ENCODE measurements around the gene SLC23A2. TPM values are rescaled to one million over a fixed set of nuclear protein-coding genes. Genes with fewer than 3 reads are reported as not detected.

Gene SLC23A2
- total RNA-seq, 4 donors from 2014 or later = 9.6 to 17.0 (median 13.5) TPM

DNA sequence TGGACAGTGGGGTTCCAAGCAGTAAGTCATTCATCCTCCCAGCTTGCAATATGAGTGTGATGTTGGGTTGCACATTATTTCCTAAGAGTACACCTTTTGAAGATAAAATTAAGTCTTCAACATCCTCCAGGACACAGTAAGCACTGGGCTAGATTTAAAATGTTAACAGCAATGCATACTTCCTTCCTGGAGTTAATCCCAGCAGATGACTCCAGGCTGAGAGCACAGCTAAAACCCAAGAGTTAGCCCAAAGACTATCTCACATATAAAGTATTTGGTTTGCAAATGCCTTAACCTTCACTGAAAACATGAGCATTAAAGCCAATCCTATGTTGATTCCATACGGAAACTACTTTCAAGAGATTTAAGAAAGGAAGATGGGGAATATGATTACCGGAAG lies 69.2 kb downstream of the SLC23A2 start:
- TF ChIP-seq, protein P1, sequence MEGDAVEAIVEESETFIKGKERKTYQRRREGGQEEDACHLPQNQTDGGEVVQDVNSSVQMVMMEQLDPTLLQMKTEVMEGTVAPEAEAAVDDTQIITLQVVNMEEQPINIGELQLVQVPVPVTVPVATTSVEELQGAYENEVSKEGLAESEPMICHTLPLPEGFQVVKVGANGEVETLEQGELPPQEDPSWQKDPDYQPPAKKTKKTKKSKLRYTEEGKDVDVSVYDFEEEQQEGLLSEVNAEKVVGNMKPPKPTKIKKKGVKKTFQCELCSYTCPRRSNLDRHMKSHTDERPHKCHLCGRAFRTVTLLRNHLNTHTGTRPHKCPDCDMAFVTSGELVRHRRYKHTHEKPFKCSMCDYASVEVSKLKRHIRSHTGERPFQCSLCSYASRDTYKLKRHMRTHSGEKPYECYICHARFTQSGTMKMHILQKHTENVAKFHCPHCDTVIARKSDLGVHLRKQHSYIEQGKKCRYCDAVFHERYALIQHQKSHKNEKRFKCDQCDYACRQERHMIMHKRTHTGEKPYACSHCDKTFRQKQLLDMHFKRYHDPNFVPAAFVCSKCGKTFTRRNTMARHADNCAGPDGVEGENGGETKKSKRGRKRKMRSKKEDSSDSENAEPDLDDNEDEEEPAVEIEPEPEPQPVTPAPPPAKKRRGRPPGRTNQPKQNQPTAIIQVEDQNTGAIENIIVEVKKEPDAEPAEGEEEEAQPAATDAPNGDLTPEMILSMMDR (IDR thresholded peaks at IDR 0.05; ENCODE audit: low read depth) = no peak

DNA sequence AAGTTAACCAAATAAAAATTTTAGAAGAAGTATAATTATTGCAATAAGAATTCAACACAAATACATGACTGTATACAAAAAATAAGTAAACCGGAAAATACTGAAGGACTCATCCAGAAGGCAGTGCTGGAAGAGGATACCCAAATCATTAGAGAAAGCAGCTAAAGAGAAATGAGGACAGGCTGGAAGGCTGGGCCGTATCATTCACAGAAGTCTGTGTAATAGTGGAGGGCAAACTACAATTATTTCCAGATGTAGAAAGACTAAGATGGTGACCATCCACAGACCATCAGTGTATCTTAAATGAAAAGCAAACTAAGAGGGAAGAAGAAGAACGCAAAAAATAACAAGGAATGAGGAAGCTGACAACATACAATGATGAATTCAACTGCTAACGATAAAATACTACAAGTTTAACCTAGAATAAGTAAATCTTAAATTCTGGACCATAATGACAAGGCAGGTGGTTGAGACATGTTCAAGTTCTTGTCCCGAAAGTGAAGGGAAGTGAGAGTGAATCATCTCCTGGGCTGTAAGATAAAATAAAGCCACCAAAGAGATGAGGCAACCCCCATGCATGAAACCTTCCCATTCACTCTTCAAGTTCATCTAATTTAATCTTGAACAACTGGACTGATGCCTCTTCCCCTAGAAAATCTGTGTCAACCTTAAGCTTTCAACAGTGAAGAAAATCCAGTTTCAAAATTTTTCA lies 71.5 kb downstream of the SLC23A2 start:
- TF ChIP-seq, protein P1 (IDR thresholded peaks at IDR 0.05; ENCODE audit: low read depth) = no peak

DNA sequence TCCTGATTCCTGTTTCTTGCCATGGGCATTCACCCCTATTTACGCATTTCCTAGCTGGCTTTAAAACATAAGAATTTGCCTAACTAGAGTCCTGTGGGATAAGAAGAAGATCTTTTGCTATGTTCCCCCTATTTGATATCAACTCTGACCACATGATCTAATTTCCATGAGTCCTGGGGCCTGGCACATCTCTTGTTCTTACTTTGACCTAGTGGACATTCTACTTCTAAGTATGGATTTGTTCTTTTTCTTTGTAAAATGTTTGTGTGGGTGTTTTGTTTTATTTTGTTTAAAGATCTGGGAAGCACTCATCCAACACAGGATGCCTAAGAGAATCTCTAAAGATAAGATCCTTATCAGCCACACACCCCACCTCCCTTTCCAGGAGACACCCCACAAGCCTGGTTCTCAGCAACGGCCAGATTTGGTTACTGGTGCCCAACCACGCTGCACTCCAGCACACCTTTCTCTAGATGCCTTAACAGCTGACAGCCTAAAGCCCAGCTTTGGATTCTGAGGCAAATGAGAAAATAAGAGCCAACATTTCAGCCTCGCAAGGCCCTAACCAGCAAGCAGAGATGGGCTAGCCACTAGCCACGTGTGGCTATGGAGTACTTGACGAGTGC lies 74.7 kb downstream of the SLC23A2 start:
- TF ChIP-seq, protein P1 (IDR thresholded peaks at IDR 0.05; ENCODE audit: low read depth) = no peak

DNA sequence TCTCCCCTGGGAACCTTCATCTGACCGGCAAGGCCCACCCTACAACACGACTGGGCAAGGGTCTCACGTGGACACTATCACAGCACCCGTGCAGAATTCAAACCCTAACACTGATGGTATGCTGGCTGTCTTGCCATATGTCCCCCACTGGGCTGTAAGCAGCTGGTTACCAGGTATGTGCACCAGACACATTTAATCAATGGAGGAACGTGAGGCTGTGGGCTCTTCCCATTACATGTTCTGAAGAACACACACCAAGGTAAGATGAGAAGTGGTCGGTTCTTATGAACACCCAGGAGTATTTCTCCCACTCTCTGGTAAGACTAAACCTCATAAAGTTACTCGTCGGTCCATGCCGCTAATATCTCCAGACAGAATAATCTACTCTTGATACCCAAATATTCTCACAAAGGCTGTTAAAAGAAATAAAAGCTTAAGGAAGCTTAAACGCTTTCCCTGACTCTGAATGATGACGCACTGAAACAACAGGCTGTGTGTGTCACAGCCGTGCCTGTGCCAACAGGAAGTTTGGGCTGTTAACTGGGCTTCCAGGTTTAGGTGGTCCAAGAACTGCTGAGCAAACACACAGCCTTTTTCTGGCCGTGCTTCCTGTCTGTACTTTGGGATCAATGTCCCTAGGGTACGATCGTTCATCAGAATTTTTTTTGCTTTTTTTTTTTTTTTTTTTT lies 75.3 kb downstream of the SLC23A2 start:
- TF ChIP-seq, protein P1 (IDR thresholded peaks at IDR 0.05; ENCODE audit: low read depth) = no peak

DNA sequence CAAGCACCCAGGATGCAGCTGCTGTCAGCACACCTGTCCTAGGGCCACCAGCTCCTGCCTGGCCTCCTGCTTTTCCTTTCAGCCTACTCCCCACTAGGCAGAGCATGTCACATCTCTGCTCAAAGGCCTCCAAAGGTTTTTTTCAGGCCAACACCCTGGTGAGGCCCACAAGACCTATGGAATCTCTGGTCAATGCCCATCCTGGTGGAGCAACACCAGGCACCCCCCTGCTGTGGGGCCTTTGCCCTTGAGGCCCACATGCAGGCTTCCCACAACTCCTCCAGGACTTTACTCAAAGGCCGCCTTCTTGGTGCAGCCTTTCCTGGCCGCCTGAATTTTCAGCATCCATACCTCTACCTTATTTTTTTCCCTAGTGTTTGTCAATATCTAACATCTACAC lies 76.9 kb downstream of the SLC23A2 start:
- TF ChIP-seq, protein P1 (IDR thresholded peaks at IDR 0.05; ENCODE audit: low read depth) = no peak

DNA sequence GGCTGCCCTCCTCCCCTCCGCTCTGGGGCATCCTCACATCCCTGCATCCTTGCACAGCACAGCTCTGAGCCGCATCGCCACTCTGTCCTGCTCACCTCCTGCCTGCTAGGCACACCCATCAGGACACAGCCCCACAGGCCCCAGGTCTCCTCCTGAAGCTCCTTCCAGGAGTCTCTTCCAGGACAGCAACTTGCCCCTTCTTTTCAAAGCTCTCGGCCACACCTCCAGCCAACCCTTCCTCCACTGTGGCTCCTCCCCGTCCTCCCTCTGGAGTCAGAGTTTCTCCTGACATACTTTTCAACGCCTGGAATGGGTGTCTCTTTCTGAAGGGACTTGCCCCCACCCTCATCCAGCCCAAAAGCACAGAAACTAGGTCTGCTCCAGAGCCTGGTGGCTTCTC lies 77.3 kb downstream of the SLC23A2 start:
- TF ChIP-seq, protein P1 (IDR thresholded peaks at IDR 0.05; ENCODE audit: low read depth) = no peak

DNA sequence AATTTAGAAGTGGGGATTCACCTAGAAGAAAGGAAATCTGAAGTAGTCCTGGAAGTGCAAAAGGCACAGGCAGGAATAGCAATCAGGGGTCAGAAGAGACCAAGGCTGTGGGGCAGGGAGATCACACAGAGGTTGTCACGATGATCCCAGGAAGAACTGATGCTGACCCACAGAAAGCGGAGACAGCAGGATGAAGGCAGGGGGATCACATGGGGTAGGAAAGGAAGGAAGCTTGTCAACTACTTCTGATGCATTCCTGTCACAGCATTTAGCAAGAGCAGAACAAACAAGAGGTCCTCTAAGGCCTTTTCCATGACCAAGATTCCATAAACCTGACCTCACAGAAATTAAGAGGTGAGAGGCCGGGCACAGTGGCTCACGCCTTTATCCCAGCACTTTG lies 79.1 kb downstream of the SLC23A2 start:
- TF ChIP-seq, protein P1 (IDR thresholded peaks at IDR 0.05; ENCODE audit: low read depth) = no peak

Data from subcutaneous adipose tissue (tissue), 4 donors.